Measurements from ENCODE around the gene CDH13.
A peak's percentile ranks its signal among the peaks of the same experiment; 100 is the strongest.

The CDH13 gene

GRCh38 chr16:82601989-82602640, 24.7 kb upstream of the CDH13 start:
- H3K4me1 ChIP-seq (ENCODE audit: control insufficient read depth, insufficient read depth, low read length), result peaks cover 27% of the 10 kb centered on the region
- no peak overlapping the region for H3K9ac ChIP-seq (ENCODE audit: low read length)
- no peaks in the 10 kb centered on the region for H3K36me3 ChIP-seq (ENCODE audit: control insufficient read depth, insufficient read depth, low read length)
- no peak overlapping the region for H3K4me3 ChIP-seq (ENCODE audit: low read depth, low read length)
- H3K27ac ChIP-seq (ENCODE audit: low read depth, low read length), result no peak overlapping the region
- H3K9me3 ChIP-seq (ENCODE audit: control insufficient read depth, insufficient read depth, low read depth, low read length), result peaks cover 32% of the 10 kb centered on the region
- H3K27me3 ChIP-seq (ENCODE audit: control insufficient read depth, insufficient read depth, low read length), result no peaks in the 10 kb centered on the region

- Histone ChIP-seq H3K27me3 (ENCODE audit: control insufficient read depth, insufficient read depth, low read length) (no peaks in the 10 kb centered on the region), H3K4me3 (ENCODE audit: low read depth, low read length) (no peak overlapping the region), H3K9ac (ENCODE audit: low read length) (no peak overlapping the region), H3K4me1 (ENCODE audit: control insufficient read depth, insufficient read depth, low read length) (peaks cover 30% of the 10 kb centered on the region), H3K9me3 (ENCODE audit: control insufficient read depth, insufficient read depth, low read depth, low read length) (peaks cover 19% of the 10 kb centered on the region), H3K36me3 (ENCODE audit: control insufficient read depth, insufficient read depth, low read length) (no peaks in the 10 kb centered on the region), H3K27ac (ENCODE audit: low read depth, low read length) (no peak overlapping the region)
Measured at GRCh38 chr16:82603784-82604411, 22.9 kb upstream of the CDH13 start.

GRCh38 chr16:82605076-82605475, 21.7 kb upstream of the CDH13 start:
- Histone ChIP-seq H3K9ac (ENCODE audit: low read length) (no peak overlapping the region), H3K4me1 (ENCODE audit: control insufficient read depth, insufficient read depth, low read length) (peaks cover 30% of the 10 kb centered on the region), H3K9me3 (ENCODE audit: control insufficient read depth, insufficient read depth, low read depth, low read length) (peaks cover 11% of the 10 kb centered on the region), H3K4me3 (ENCODE audit: low read depth, low read length) (no peak overlapping the region), H3K27me3 (ENCODE audit: control insufficient read depth, insufficient read depth, low read length) (no peaks in the 10 kb centered on the region), H3K27ac (ENCODE audit: low read depth, low read length) (no peak overlapping the region), H3K36me3 (ENCODE audit: control insufficient read depth, insufficient read depth, low read length) (no peaks in the 10 kb centered on the region)

DNA sequence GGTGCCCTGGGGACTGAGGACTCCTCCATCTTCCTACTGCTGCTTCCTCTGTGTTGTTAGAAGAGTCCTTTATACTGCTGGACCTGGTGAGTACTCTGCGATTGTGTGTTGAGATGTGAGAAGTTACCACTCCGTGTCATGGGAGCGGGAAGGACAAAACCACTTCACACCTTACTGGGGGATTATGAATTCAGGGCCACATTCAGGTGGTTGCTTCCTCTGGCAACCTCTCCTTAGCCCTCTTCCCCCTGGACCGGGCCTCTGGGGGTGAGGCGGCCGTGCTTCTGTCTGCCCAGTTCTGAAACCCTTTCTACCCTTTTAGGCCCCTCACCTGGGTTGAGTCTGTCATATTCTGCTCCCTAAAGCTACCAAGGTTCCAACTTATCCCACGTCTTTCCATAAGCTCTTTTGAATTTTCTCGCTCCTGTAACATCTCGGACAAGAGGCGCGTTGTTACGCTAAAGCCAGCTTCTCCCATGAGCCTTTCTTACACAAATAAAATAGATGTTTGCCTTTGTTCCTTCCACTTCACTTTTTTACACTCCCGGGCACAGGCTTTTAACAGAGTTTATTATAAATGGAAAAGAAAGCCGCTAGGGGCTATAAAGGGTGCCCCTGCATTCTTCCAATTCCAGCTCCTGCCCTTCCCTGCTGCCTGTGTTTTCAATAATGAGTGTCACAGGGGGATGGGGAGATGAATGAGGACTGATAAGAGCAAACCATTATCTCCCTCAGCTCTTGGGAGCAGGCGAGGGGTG, 20.7 kb upstream of the CDH13 start:
- Histone ChIP-seq H3K9ac (ENCODE audit: low read length) (peak overlapping the region; percentile 62), H3K4me1 (ENCODE audit: control insufficient read depth, insufficient read depth, low read length) (peaks cover 30% of the 10 kb centered on the region), H3K9me3 (ENCODE audit: control insufficient read depth, insufficient read depth, low read depth, low read length) (peaks cover 2% of the 10 kb centered on the region), H3K36me3 (ENCODE audit: control insufficient read depth, insufficient read depth, low read length) (no peaks in the 10 kb centered on the region), H3K27me3 (ENCODE audit: control insufficient read depth, insufficient read depth, low read length) (no peaks in the 10 kb centered on the region), H3K4me3 (ENCODE audit: low read depth, low read length) (peak overlapping the region; percentile 14; the same call in 1 of the 2 replicates), H3K27ac (ENCODE audit: low read depth, low read length) (peak overlapping the region; percentile 30; the same call in 1 of the 2 replicates)

DNA sequence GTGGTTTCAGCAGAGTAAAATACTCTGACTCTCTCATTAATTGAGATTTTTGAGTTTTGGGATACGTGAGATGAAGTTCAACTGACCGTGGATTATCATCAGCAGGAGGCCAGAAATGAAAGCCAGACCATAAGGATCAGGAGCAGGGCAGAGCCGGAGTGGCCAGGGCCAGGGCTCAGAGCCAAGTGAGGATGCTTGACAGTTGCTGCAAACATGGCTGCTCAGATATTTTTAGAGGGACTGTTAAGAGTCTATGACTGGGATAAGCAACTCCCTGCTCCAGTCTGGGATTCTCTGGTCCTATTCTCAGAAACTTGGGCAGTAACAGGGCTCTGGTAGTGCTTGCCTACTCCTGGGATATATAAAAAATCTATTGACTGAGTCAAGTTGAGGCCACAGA, 17.6 kb upstream of the CDH13 start:
- Histone ChIP-seq H3K9ac (ENCODE audit: low read length) (no peak overlapping the region), H3K27ac (ENCODE audit: low read depth, low read length) (no peak overlapping the region), H3K36me3 (ENCODE audit: control insufficient read depth, insufficient read depth, low read length) (no peaks in the 10 kb centered on the region), H3K27me3 (ENCODE audit: control insufficient read depth, insufficient read depth, low read length) (no peaks in the 10 kb centered on the region; the same call in 1 of the 2 replicates), H3K4me1 (ENCODE audit: control insufficient read depth, insufficient read depth, low read length) (peaks cover 24% of the 10 kb centered on the region), H3K4me3 (ENCODE audit: low read depth, low read length) (no peak overlapping the region), H3K9me3 (ENCODE audit: control insufficient read depth, insufficient read depth, low read depth, low read length) (no peaks in the 10 kb centered on the region)

DNA sequence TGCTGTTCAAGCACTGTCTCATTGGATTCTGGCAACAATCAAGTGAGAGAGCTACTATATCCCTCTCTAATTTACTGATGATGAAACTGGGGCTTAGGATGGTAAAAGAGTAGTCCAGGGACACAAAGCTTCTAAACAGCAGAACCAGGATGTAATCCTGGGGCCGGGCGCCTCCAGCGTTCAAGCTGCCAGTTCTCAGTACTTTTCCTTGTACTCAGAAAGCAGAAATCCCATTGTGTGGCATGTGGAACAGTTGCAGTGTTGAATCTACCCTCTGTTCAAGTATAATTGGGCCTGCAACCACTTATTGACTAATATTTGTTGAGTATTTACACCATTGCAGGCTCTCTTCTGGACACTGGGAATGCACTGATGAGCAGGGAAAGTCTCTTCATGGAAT, 14.5 kb upstream of the CDH13 start:
- no peak overlapping the region for H3K4me3 ChIP-seq (ENCODE audit: low read depth, low read length)
- H3K36me3 ChIP-seq (ENCODE audit: control insufficient read depth, insufficient read depth, low read length), result no peaks in the 10 kb centered on the region
- H3K9ac ChIP-seq (ENCODE audit: low read length), result no peak overlapping the region
- no peak overlapping the region for H3K27ac ChIP-seq (ENCODE audit: low read depth, low read length)
- H3K4me1 ChIP-seq (ENCODE audit: control insufficient read depth, insufficient read depth, low read length), result 0 out of 2 replicates have a peak, but pooled peaks cover 3% of the 10 kb centered on the region
- H3K27me3 ChIP-seq (ENCODE audit: control insufficient read depth, insufficient read depth, low read length), result no peaks in the 10 kb centered on the region; the same call in 1 of the 2 replicates
- H3K9me3 ChIP-seq (ENCODE audit: control insufficient read depth, insufficient read depth, low read depth, low read length), result no peaks in the 10 kb centered on the region

GRCh38 chr16:82616356-82616755, 10.4 kb upstream of the CDH13 start:
- Histone ChIP-seq H3K27me3 (ENCODE audit: control insufficient read depth, insufficient read depth, low read length) (no peaks in the 10 kb centered on the region; the same call in 1 of the 2 replicates), H3K9ac (ENCODE audit: low read length) (no peak overlapping the region), H3K4me3 (ENCODE audit: low read depth, low read length) (no peak overlapping the region), H3K36me3 (ENCODE audit: control insufficient read depth, insufficient read depth, low read length) (no peaks in the 10 kb centered on the region), H3K4me1 (ENCODE audit: control insufficient read depth, insufficient read depth, low read length) (no peaks in the 10 kb centered on the region), H3K27ac (ENCODE audit: low read depth, low read length) (no peak overlapping the region), H3K9me3 (ENCODE audit: control insufficient read depth, insufficient read depth, low read depth, low read length) (no peaks in the 10 kb centered on the region)

DNA sequence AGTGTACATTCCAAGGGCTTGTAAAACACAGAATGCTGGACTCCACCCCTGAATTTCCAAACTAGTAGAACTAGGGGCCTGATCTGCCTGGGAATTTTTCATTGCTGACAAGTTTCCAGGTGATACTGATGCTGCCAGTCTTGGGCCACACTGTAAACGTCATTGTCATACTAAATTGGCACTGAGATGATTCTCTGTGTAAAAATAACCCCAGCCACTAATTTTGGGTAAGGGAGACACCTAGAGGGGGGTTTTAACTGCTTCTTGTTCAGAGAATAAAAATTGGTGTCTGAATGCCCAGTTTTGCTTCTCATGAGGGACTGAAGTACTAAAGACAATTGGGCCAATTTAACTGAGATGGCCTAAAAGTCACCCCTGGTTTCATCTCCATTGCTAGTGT, 5.0 kb upstream of the CDH13 start:
- Histone ChIP-seq H3K4me3 (ENCODE audit: low read depth, low read length) (no peak overlapping the region), H3K27me3 (ENCODE audit: control insufficient read depth, insufficient read depth, low read length) (peaks cover 35% of the 10 kb centered on the region), H3K36me3 (ENCODE audit: control insufficient read depth, insufficient read depth, low read length) (no peaks in the 10 kb centered on the region), H3K9me3 (ENCODE audit: control insufficient read depth, insufficient read depth, low read depth, low read length) (no peaks in the 10 kb centered on the region), H3K9ac (ENCODE audit: low read length) (no peak overlapping the region), H3K27ac (ENCODE audit: low read depth, low read length) (no peak overlapping the region), H3K4me1 (ENCODE audit: control insufficient read depth, insufficient read depth, low read length) (0 out of 2 replicates have a peak, but pooled peaks cover 3% of the 10 kb centered on the region)

DNA sequence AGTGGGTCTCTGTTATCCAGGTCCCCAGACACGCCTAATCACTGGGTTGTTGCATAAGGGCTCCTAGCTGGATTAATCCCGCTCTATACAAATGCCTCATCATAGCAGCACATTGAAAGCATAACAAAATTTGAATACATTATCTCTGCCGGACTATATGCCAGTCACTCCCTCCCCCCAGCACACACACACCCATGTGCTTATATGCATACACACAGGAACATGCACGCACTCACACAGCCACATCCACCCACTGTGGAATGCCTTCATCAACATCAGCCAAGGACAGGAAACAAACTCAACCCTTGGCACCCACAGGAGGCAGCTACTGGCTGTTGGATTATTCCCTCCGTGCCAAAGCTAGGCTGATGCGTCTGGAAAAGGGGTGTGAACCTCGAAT, 3.5 kb upstream of the CDH13 start:
- H3K4me1 ChIP-seq (ENCODE audit: control insufficient read depth, insufficient read depth, low read length), result peaks cover 7% of the 10 kb centered on the region; the same call in 1 of the 2 replicates
- no peaks in the 10 kb centered on the region for H3K9me3 ChIP-seq (ENCODE audit: control insufficient read depth, insufficient read depth, low read depth, low read length)
- H3K4me3 ChIP-seq (ENCODE audit: low read depth, low read length), result no peak overlapping the region
- no peaks in the 10 kb centered on the region for H3K36me3 ChIP-seq (ENCODE audit: control insufficient read depth, insufficient read depth, low read length)
- H3K27ac ChIP-seq (ENCODE audit: low read depth, low read length), result no peak overlapping the region
- no peak overlapping the region for H3K9ac ChIP-seq (ENCODE audit: low read length)
- peaks cover 49% of the 10 kb centered on the region for H3K27me3 ChIP-seq (ENCODE audit: control insufficient read depth, insufficient read depth, low read length)

DNA sequence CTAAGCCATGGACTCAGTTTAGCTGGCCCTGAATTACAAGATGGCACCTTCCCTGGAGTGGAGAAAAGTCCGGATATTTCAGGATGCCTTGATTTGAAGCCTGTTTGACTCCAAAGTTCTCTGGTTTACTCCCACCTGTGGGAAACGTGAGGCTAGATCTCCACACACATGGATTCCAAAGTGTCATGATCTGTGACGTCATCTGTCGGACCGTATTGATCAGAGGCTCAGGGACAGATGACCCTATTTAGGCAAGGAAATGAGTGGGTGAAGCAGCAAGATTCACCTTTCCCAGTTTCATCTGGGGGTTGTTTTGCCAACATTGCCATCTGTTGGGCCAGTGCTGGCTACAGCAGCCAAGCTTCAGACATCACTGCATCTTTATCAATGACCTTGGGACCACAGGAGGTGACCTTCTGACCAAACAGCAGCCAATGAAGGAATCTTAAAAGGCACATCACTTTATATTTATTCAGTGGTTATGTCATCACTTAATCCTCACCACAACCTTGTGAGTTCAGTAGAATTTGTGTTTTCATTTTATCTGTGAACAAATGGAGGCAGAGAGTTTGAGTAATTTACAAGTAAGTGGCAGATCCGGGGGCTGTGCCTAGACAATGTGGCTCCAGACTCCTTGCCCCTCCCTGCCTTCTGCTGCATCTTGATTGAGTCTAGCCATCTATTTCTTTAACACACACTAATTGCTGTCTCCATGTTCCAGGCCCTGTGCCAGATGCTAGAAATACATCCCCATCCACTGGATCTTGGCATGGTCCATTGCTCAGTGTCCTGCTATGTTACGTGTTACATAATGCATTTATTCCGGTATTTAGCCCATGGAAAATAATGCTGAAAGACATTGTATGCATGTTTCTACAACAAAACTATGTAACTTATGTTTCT, 1.5 kb upstream of the CDH13 start:
- Histone ChIP-seq H3K9ac (ENCODE audit: low read length) (no peak overlapping the region), H3K36me3 (ENCODE audit: control insufficient read depth, insufficient read depth, low read length) (no peaks in the 10 kb centered on the region), H3K9me3 (ENCODE audit: control insufficient read depth, insufficient read depth, low read depth, low read length) (no peaks in the 10 kb centered on the region), H3K27ac (ENCODE audit: low read depth, low read length) (no peak overlapping the region), H3K4me1 (ENCODE audit: control insufficient read depth, insufficient read depth, low read length) (peaks cover 28% of the 10 kb centered on the region), H3K27me3 (ENCODE audit: control insufficient read depth, insufficient read depth, low read length) (peaks cover 62% of the 10 kb centered on the region), H3K4me3 (ENCODE audit: low read depth, low read length) (no peak overlapping the region)
